CD4-positive, alpha-beta T cell treated with Interleukin-17A for 1 hour (primary cell): ENCODE results near the gene ALOX5AP.

Source experiments
- DNase-seq: peaks from one replicate; pipeline ENCODE4 v3.0.0-alpha.2; 2020

The ALOX5AP gene

DNA sequence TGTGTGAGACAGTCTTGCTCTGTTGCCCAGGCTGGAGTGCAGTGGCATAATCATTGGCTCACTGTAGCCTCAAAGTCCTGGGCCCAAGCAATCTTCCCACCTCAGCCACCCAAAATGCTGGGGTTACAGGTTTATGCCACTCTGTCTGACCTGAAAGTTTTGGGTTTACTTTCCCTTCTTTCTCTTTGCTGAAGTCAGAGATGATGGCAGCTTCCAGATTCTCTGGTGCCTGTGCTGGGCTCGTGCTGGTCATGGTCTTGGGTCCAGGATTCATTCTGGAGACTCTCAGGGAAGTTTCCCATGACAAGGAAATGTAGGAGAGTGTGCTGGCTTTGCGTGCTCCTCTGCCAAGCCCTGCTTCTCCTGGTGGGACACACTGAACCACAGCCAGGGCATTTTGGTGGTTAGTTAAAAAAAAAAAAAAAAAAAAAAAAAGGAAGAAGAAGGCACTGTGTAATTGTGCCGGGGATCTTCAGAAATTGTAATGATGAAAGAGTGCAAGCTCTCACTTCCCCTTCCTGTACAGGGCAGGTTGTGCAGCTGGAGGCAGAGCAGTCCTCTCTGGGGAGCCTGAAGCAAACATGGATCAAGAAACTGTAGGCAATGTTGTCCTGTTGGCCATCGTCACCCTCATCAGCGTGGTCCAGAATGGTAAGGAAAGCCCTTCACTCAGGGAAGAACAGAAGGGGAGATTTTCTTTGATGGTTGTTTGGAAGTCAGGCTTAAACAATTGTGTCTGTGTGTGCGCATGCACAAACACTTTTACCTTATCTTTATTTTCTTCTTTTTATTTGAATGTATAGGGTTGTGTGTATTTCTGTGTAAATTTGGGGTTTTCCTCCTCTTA is at the start of gene ALOX5AP:
Gene ALOX5AP (plus strand): TSS at position 519 of the 847 bp plus-strand sequence. CDS start 63 bp downstream, at position 582.
- peak; percentile 56 for DNase-seq

DNA sequence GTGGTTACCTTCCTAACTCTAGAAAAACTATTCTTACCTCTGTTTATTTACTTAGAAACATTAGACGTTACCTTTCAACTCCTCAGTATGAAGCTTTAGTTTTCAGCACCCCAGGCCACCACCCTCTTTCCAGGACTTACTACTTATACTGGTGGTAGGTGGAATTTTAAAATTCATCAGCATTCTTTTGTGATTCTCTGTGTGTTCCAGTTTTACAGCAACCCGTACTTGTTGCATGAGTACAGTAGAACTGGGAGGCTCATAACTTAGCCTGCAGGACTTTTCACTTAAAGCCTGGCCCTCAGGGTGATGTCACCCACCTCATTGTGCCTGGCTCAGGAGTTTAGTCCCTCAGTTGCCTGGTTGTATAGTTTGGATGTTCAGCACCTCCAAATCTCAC is 49.4 kb upstream of the ALOX5AP start:
- no peak for DNase-seq

DNA sequence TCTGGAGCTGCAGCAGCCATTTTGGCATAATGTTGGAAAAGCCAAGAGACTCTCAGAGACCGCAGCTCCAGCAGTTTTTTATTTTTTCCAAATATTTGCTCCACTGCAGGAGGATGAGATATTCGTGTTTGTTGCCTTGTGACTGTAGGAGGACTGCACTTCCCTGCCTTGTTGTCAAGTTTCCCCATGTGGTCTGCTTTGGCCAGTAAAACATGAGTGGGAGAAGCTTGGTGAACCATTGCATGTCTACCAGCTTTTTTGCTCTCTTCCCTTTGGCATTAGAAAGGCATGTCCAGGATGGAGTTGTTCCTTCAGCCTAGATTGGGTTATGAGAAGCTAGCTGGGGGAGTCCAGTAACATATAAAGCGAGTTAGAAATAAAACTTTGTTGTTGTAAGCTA is 47.7 kb upstream of the ALOX5AP start:
- DNase-seq, result no peak

DNA sequence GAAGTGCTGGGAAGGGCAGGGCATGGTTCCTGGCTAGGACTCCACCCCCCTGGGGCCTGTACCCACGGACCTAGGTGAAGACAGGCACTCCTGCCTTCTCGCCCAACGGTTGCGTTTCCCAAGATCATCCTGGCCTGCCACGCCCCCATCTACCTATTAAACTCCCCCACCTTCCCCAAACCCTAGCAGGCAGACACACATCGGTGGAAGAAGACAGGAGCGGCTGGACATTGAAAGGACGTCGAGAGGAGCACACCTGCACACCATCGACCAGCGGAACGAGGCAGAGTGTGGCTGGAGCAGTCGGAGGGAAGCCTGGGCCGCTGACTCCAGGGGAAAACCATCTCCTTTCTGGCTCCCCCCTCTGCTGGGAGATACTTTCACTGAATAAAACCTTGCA is 45.6 kb upstream of the ALOX5AP start:
- DNase-seq, result no peak

DNA sequence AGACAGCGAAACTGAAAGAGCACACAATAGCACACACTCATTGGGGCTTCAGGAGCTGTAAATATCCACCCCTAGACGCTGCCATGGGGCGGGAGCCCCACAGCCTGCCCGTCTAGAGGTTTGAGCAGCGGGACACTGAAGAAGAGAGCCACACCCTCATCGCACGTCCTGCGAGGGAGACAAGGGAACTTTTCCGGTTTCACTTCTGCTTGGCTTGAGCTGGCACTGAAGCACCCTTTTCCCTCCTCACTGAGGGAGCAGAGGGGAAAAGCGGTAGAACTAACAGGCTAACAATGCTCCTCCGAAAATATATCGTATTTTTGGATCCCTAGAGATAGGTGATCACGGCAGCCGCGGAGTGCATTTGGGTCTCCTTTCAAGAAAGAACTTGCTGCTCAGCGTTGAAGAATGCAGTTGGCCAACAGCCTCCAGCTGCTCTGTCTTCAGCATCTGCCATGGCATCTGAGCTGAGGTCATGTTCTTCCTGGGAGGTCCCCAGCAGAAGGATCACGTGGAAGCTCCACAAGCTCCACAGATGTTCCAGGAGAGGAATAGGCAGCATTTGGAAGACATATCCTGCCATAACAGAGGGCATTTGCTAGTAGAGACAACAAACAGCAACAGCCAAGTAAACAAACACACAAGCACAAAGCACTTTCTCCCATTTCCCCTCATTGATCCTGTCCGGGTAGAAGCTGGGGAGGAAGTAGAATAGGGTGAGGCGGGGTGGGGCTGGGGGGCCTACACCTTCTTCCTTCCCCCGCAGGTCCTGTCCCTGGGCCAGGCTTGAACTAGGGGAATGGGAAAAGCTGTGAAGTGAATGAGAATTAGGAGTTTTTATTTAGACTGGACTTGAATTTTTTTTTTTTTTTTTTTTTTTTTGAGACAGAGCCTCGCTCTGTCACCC is 44.8 kb upstream of the ALOX5AP start:
- peak; percentile 38 for DNase-seq

DNA sequence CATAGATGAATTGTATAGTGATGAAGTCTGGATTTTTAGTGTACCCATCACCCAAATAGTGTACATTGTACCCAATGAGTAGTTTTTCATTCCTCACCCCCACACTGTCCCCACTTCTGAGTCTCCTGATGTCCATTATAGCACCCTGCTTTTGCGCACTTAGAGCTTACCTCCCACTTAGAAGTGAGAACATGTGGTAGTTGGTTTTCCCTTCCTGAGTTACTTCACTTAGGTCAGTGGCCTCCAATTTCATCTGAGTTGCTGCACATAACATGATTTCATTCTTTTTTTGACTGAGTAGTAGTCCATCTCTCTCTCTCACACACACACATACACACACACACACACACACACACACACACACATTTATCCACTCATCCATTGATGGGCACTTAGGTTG is 43.2 kb upstream of the ALOX5AP start:
- no peak for DNase-seq

DNA sequence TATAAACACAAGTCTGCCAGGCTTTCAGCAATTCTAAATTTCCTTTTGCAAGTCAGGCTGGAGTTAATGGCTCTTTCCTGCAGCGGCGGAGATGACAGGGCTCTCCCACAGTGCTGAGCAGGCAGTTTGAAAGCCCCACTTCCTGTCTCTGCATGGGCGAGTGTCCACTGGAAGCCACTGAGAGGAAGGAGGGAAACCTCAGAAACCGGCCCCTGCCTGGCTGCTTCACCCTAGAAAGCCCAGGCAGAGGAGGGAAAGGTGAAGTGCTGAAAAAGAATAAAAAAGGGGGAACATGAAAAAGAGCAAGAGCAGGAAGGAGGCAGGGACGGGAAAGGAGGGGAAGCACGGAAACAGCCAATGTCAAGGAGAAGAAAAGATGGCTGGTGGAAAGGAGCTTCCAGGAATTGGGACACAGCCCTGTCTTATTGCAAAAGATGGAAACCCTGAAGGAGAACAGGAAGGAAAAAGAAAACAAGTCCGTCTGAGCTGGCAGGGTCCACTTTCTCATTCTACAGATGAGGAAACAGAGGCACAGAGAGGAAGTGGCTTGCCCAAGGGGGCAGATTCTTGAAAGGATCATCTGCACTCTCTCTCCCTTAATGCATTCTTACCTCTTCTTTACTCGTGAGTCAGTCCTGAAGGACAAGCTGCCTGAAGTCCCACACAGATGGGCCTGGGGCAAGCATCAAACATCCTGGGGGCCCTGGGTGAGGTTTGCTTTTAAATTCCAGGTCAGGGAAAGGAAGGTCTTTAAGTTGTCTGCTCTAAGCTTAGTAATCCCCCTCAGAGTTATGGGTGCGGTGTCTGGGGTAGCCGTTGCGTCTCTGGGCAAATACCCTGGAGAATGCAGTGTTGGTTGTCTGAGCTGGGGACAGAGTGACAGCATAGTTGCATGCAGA is 38.8 kb upstream of the ALOX5AP start:
- no peak for DNase-seq

DNA sequence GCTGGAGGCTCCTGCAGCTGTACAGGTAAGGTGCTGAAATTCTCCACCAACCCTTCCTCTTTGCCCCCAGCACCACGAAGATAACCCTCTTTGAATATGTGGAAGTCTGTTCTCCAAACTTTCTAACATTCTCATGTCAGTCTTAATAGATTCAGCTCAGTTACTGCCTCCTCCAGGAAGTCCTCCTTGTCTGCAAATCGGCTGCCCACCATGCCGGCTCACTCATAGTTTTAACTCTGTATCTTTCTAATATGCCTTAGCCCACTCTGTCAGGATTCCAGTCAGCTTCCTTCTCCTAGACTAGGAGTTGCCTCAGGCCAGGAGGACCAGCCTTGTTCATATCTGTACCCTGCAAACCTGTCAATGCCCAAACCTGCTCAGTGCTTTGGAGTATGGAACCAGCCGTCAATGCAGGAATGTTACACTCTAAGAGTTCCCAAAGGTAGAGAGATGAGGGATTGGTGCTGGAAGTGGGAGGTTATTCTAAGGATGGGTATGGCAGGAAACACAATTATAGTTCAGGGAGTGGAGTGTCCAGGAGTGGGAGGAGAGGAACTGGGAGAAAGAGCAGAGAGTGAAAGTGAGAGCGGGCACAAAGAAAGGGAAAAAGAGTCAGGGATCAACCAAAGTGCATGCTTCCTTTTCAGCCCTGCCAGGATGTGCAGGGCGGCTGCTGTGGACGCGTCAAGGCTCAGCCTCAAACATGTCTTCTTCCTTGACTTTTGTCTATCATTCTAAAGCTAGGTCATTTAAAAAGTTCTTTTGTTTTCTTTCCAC is 38.0 kb upstream of the ALOX5AP start:
- DNase-seq, result no peak

DNA sequence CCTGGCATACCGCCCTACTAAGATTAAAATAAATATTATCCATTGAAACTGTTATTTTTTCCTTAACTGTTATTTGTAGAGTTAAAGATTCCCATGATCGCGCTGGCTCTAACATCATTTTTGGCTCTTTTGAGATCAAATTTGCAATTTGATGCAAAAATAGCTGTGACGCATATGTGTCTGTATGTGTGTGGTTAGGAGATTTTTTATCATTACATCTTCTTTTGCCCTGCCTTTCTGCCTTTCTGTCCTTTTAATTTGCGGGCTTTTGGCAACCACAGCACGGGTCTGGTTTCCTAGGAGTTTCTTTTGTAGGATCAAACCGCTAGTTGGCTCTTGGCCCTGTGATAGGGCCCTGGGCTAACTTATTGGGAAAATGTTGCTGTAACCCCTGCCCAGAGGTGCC is 37.3 kb upstream of the ALOX5AP start:
- DNase-seq, result no peak

DNA sequence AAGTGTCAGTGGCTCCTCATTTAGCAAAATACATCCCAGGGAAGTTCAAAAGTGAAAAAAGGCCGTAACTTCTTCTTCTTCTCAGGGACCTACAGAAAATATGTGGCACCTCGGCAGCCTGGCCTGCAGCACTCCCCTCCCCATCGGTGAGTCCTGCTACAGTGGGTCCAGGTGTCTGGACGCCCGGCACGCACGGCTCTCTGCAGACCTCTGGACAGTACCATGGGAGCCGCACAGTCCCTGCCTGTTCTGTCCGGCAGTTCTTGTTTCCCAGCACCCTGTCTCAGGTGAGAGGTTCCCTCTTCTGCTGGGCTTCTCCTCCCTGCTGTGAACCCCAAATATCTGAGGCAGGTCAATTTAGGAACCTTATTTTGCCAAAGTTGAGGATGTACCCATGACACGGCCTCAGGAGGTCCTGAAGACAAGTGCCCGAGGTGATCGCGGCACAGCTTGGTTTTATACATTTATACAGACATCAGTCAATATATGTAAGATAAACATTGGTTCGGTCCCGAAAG is 36.8 kb upstream of the ALOX5AP start:
- DNase-seq, result no peak

DNA sequence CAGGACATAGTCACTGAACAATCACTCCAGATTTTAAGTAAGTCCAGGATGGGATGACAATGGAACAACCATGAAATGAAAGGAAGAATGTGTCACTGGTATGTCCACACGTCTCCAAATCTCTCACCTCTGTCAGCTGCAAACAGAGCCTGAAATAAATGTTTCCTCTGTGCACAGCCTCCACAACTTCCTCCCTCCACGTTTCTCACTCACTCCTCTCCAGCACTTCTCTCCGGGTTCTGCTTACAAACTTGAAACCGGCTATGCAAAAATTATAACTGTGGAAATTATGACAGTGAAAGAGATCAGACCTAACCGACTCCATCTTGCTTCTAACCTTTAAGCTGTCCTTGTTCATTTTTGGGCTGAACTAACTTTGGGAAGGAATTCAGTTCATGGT is 35.0 kb upstream of the ALOX5AP start:
- no peak for DNase-seq

DNA sequence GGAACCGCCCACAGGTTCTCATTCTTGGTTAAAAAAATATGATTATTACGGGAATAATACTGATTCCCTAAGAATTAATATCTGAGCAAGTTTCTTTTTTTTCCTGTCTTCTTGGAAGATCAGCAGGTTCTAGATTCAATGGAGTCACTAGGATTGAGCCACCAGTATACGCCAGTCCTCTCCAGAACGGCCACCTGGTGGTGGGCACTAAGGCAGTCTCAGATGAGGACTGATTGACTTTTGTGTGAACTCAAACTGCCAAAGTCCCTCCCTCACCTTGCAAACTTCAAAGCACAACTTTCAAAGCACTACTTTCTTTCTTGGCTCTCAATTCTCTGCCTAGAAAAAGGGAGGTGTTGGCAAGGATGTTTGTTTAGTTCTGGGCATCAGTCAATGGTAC is 33.3 kb upstream of the ALOX5AP start:
- no peak for DNase-seq

DNA sequence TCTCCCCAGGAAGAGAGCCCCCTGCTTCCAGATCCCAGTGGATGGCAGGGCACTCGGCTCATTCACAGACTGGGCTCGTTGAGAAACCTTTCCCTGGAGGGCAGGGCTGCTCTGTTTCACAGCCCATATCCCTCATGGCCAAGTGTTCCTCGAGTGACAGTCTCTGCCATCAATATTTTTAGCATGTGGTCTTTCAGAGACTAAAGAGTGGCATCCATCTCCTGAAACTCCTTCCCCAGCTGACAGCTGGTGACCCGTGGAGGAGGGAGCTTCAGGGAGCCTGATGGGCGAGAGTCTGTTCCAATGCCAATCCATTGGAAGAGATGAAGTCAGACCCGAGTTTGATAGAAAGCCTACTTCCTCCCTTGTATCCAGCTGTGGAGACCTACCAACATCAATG is 30.7 kb upstream of the ALOX5AP start:
- no peak for DNase-seq

DNA sequence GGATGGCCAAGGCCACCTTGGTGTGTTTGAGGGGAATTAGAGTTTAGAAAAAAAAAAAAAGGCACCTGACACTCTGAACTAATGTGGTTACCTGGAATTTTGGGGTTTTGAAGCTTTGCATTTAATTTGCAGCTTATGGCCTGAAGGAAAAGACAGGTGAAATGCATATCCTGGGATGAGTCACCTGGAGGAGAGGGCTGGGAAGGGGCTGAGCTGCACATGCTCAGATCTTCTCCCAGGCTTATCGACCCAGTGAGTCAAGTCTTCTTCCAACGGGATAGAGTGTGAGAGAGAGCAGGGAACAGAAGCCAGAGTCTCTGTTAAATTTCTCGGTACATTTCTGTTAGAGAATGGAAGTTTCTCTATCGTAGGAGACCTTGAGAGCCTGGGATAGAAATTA is 29.7 kb upstream of the ALOX5AP start:
- no peak for DNase-seq

DNA sequence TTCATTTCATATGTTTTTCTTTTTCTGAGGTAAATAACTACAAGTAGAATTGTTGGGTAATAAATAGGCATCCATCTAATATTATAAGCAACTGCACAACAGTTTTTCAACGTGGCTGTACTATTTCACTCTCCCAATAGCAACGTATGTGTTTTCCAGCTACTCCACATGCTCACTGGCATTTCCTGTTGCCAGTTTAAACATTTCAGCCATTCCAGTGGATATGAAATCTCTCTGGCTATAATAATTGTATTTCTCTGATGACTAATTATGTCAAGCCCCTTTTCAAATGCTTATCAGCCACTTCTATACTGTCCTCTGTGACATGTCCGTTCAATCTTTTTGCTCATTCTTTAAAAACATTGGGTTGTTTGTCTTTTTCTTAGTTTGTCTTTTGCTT is 26.8 kb upstream of the ALOX5AP start:
- DNase-seq, result no peak

DNA sequence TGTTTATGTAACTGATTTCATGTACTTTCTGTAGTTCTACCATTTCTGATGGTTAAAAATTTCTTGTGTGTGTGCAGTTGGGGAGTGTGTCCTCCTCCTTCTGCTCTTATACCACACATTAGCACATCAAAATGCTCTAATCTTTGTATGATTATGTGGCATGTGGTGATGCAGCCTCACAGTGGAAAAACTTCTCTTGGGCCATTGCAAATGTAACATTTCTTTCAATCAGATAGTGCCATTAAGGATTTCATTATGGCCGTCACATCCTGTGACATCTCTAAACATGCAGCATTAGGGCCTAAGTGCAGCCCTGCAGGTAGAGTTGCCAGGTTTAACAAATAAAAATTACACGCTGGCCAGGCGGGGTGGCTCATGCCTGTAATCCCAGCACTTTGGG is 24.9 kb upstream of the ALOX5AP start:
- no peak for DNase-seq

DNA sequence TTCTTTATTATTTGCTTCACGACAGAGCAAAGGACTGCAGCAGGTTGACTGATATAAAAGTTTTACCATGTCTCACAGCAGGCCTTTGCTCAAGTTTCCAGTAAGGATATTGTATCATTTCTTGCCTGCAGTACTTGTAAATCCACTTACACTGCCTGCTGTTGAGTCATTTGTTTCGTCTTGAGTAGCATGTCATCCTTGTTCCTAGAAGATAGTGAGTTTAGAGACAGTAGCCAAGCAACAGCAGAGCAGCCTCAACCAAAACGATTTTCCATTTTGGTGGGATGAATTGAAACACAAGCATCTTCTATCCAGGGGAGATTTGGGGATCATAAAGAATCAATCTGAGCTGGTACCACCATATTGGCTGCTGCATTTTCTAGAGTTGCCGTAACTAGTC is 24.0 kb upstream of the ALOX5AP start:
- no peak for DNase-seq

DNA sequence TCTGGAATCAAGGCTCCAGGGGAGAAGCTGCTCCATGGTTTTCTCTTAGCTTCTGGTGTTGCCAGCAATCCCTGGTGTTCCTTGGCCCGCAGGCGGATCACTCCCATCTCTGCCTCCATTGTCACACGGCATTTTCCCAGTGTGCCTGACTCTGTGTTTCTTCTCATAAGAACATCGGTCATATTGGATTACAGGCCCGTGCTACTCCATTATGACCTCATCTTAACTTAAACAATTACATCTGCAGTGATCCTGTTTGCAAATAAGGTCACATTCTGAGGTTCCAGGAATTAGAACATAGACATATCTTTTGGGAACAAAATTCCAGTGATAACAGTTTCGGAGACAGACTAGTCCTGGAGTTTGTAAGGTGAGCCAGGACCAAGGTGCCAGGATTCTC is 23.5 kb upstream of the ALOX5AP start:
- DNase-seq, result no peak

DNA sequence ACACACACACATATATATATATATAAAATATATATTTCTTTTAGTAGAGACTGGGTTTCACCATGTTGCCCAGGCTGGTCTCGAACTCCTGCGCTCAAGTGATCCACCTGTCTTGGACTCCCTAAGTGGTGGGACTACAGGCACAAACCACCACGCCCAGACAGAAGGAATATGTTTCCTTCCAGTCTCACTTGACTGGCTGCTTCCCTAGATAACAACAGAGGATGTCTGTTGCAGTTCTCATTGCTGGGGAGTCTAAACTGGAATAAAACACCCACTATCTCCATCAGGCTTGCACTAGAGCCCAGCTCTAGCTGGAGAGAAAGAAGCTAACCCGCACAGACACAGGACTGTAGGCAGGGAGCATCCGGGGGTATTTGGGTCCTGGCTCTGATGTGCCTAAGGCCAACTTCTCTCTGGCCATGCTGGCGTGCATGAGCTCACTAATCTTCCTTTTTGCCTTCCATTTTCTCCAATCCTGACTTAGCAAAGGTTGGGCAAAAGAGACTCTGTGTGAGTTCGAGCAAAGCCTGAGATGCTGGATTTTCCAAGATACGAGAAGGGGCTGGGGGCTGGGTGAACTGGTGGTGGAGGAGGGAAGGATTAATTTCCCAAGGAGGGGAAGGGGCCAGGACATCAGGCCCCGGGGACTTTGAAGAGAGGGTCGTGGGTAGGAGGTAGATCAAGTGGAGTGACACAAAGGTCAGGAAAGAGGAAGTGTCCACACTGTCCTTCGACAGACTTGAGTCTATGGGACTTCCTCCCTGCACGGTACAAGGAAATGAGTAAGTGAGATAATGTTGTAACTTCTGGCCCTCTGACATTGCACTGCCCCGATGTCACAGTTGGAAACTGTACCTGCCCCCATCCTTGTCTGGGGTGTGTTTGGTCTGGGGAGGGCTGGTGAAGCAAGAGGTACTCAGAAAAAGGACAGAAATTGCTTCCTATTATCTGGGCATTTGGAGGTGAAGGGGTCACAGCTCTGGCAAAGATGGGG is 22.5 kb upstream of the ALOX5AP start:
- DNase-seq, result peak; percentile 36

DNA sequence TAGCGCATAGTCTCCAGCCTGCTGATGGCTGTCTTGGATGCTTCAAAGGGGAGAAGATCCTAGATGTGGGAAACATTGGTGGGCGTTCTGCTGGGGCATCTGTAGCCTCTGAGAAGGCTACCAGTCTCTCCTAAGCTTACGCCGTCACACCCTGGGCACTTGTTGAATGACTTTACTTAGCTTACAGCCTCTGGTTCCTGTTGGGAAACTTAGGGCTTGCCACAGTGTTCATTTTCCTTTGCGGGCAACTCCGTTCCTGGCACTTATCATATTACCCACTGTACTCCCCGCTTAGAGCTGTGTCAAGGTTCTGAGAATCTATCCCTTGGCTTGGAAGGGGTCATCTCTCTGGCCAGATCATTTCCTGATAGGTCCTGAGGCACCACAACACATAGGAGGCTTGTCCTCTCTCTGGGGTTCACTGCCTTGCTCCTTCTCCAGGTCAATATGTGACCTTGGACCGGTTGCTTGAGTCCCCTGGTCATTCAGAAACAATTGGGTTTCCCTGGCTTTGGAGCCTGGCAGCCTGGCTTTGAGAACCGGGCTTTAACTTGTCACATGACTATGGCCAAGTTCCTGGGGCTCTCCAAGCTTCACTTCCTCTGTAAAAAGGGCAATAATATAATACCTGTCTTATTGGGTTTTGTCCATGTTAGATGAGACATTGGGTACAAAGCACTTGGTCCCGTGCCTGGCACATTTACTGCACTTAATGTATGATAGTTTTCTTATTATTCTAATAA is 20.5 kb upstream of the ALOX5AP start:
- DNase-seq, result no peak
